K562 (cell line): ENCODE results near the gene PRKCB. TPM values are rescaled to one million over a fixed set of nuclear protein-coding genes. Genes with fewer than 3 reads are reported as not detected.
A peak's percentile ranks its signal among the peaks of the same experiment; 100 is the strongest.

Experiments
- AFF1 ChIP-seq, 2 experiments: fragments of 450-650 bp; IDR thresholded peaks; 2 replicates each; pipeline ENCODE4 v1.6.1; 2018; ENCODE audit warnings: mild to moderate bottlenecking in 2 of 2, low read depth in 1 of 2; ENCODE audit not compliant: partially characterized antibody in 2 of 2
- HCFC1 ChIP-seq: IDR thresholded peaks from 2 replicates; pipeline ENCODE4 v1.6.1; 2012; ENCODE audit warnings: low read depth, low read length, improper control_type of control experiment
- HDAC2 ChIP-seq: fragments of 450-650 bp; IDR thresholded peaks from 2 replicates; pipeline ENCODE4 v1.6.1; 2016; ENCODE audit warnings: mild to moderate bottlenecking
- HINFP ChIP-seq: fragments of 450-650 bp; conservative IDR thresholded peaks from 2 replicates; pipeline ENCODE4 v1.6.1; 2016; ENCODE audit warnings: missing genetic modification characterization, low read depth, mild to moderate bottlenecking, control low read depth, missing compliant biosample characterization
- HNRNPH1 ChIP-seq: fragments of 200-400 bp; formaldehyde crosslinking; optimal IDR thresholded peaks from 2 replicates; pipeline ENCODE3; 2017; ENCODE audit warnings: low read depth, mild to moderate bottlenecking, low read length, moderate library complexity
- HNRNPK ChIP-seq: fragments of 200-400 bp; formaldehyde crosslinking; IDR thresholded peaks from one replicate; pipeline ENCODE4 v1.6.1; 2018; ENCODE audit warnings: mild to moderate bottlenecking, low read depth, low read length; ENCODE audit not compliant: poor library complexity, severe bottlenecking
- NCOA1 ChIP-seq: fragments of 450-650 bp; IDR thresholded peaks from 2 replicates; pipeline ENCODE4 v1.6.1; 2016; ENCODE audit warnings: low read depth
- NONO ChIP-seq, 2 experiments: fragments of 200-400 bp in 1 of 2; fragments of 450-650 bp in 1 of 2; formaldehyde crosslinking in 1 of 2; IDR thresholded peaks; 2 replicates each; pipeline ENCODE4 v1.6.1; 2017; ENCODE audit warnings: low read depth in 2 of 2, mild to moderate bottlenecking in 2 of 2, moderate library complexity in 2 of 2, low read length in 1 of 2
- NR2C2 ChIP-seq, 2 experiments: fragments of 200-800 bp in 1 of 2; sonication (Bioruptor generic) in 1 of 2; sonication (generic) in 1 of 2; formaldehyde crosslinking in 1 of 2; IDR thresholded peaks; 2 replicates each; pipeline versions ENCODE4 v1.6.1 to v1.8.0; 2016 to 2022; ENCODE audit warnings: mild to moderate bottlenecking in 1 of 2, missing compliant biosample characterization in 1 of 2, missing genetic modification characterization in 1 of 2, missing genetic modification reagents in 1 of 2
- SLC30A9 ChIP-seq: fragments of 250-450 bp; sonication (Bioruptor Pico); IDR thresholded peaks from 2 replicates; pipeline ENCODE4 v1.8.0; 2022; ENCODE audit warnings: mild to moderate bottlenecking, moderate library complexity
- SRSF1 ChIP-seq: fragments of 200-400 bp; formaldehyde crosslinking; IDR thresholded peaks from 2 replicates; pipeline ENCODE4 v1.6.1; 2017; ENCODE audit warnings: mild to moderate bottlenecking, low read depth, low read length, moderate library complexity
- TOE1 ChIP-seq, 2 experiments: fragments of 450-650 bp in 1 of 2; sonication (generic) in 1 of 2; formaldehyde crosslinking in 1 of 2; IDR thresholded peaks; 2 replicates each; pipeline versions ENCODE4 v1.7.1 to v1.8.0; 2016 to 2022; ENCODE audit warnings: borderline replicate concordance in 2 of 2, mild to moderate bottlenecking in 2 of 2, antibody characterized with exemption in 1 of 2, inconsistent platforms in 1 of 2, low read depth in 1 of 2, missing genetic modification reagents in 1 of 2, moderate library complexity in 1 of 2
- ZNF395 ChIP-seq: fragments of 200-800 bp; sonication (Bioruptor generic); IDR thresholded peaks from 2 replicates; pipeline ENCODE4 v1.6.1; 2017; ENCODE audit warnings: missing genetic modification characterization, missing compliant biosample characterization
- ZNF449 ChIP-seq: fragments of 250-450 bp; sonication (Bioruptor Pico); IDR thresholded peaks from 2 replicates; pipeline ENCODE4 v1.8.0; 2022; ENCODE audit warnings: moderate library complexity, mild to moderate bottlenecking, inconsistent platforms
- ZNF778 ChIP-seq: fragments of 450-650 bp; formaldehyde crosslinking; IDR thresholded peaks from 2 replicates; pipeline ENCODE4 v1.4.0; 2020; ENCODE audit warnings: mild to moderate bottlenecking, moderate library complexity
- polyA plus RNA-seq, 8 experiments: library from polyadenylated mRNA; depleted of rRNA in 4 of 8; stranded (reverse) in 5 of 8; unstranded in 3 of 8; fragments of >200 nt; fragmentation: Nextera tagmentation in 2 of 8; fragmentation: Illumina TruSeq in 1 of 8; extraction: Ambion mirVana in 2 of 8; extraction: Trizol in 1 of 8; gene quantifications; 2 replicates each; pipeline versions ENCODE4 v1.2.1 to v1.2.3, GENCODE V29; 2011 to 2014; ENCODE audit warnings: inconsistent platforms in 1 of 8, missing spikeins in 1 of 8
- total RNA-seq, 7 experiments: library from RNA; depleted of rRNA in 6 of 7; stranded (reverse); fragments of >200 nt in 6 of 7; fragmentation: Illumina TruSeq in 2 of 7; extraction: Trizol in 2 of 7; gene quantifications; 2 replicates each; pipeline versions ENCODE4 v1.2.1 to v1.2.3, GENCODE V29; 2011 to 2021; ENCODE audit warnings: low replicate concordance in 1 of 7

PRKCB gene
- total and polyA plus RNA-seq, 9 of the 15 experiments (the other 6 are each of a cell fraction or from before 2014, with no cell fraction given), result 49.9 to 276 (median 148) TPM

GRCh38 chr16:23952128-23952970 is 116.6 kb downstream of the PRKCB start (continued):
- TF ChIP-seq ZNF449 (CRISPR knock-in tag), result peak; percentile 79; the same call in 1 of the 2 replicates
- TF ChIP-seq ZNF778 (CRISPR knock-in tag), result no peak
- peak; percentile 83 for TF ChIP-seq HDAC2
- TF ChIP-seq SLC30A9, result no peak
- TF ChIP-seq HNRNPK, result no peak
- peak; percentile 74; the same call in 1 of the 2 replicates for TF ChIP-seq TOE1 (IDR thresholded peaks at IDR 0.05; ENCODE audit: borderline replicate concordance)
- TF ChIP-seq TOE1 (CRISPR knock-in tag; IDR thresholded peaks at IDR 0.05; ENCODE audit: borderline replicate concordance, low read depth), result 0 out of 2 replicates have a peak, but pooled peaks have one; percentile 86
- 0 out of 2 replicates have a peak, but pooled peaks have one; percentile 72 for TF ChIP-seq NR2C2 (CRISPR knock-in tag; IDR thresholded peaks at IDR 0.05)
- no peak for TF ChIP-seq NR2C2 (tag; IDR thresholded peaks at IDR 0.05)
- no peak for TF ChIP-seq HCFC1
- TF ChIP-seq ZNF395 (CRISPR knock-in tag), result peak; percentile 96
- no peak for TF ChIP-seq HNRNPH1
- no peak for TF ChIP-seq SRSF1
- peak; percentile 46 to 83 for TF ChIP-seq AFF1 (IDR thresholded peaks at IDR 0.05; ENCODE audit: low read depth in 1 of 2, partially characterized antibody in 2 of 2)
- peak; percentile 64 for TF ChIP-seq NCOA1
- TF ChIP-seq HINFP, result no peak
- 0 out of 4 replicates have a peak, but pooled peaks of 1 of the 2 experiments have one; percentile 17 for TF ChIP-seq NONO (IDR thresholded peaks at IDR 0.05; ENCODE audit: low read depth in 2 of 2, low read length in 1 of 2)
